Endothelial cell (in vitro differentiated cells): Measurements from ENCODE around the gene AOC1. TPM values are rescaled to one million over a fixed set of nuclear protein-coding genes. Genes with fewer than 3 reads are reported as not detected.

Source experiments
- DNase-seq: peaks from one replicate; pipeline ENCODE4 v3.0.0; 2021; ENCODE audit warnings: low spot score
- H3K27ac Mint-ChIP-seq: one replicate; pipeline ENCODE4 v1.8.0; 2021; ENCODE audit warnings: mixed read lengths, inconsistent platforms; ENCODE audit not compliant: unreplicated experiment
- H3K27me3 Mint-ChIP-seq: one replicate; pipeline ENCODE4 v1.8.0; 2021; ENCODE audit warnings: mild to moderate bottlenecking, moderate library complexity, mixed read lengths, inconsistent platforms; ENCODE audit not compliant: unreplicated experiment
- H3K36me3 Mint-ChIP-seq: one replicate; pipeline ENCODE4 v1.8.0; 2021; ENCODE audit warnings: mild to moderate bottlenecking, low read depth, mixed read lengths, inconsistent platforms; ENCODE audit not compliant: unreplicated experiment
- H3K4me1 Mint-ChIP-seq: one replicate; pipeline ENCODE4 v1.8.0; 2021; ENCODE audit warnings: mild to moderate bottlenecking, mixed read lengths, inconsistent platforms; ENCODE audit not compliant: unreplicated experiment
- H3K4me3 Mint-ChIP-seq: one replicate; pipeline ENCODE4 v1.8.0; 2021; ENCODE audit warnings: mild to moderate bottlenecking, mixed read lengths, inconsistent platforms; ENCODE audit not compliant: unreplicated experiment
- H3K9me3 Mint-ChIP-seq: one replicate; pipeline ENCODE4 v1.8.0; 2021; ENCODE audit warnings: mixed read lengths, inconsistent platforms; ENCODE audit not compliant: unreplicated experiment
- long read RNA-seq: library from polyadenylated mRNA; unstranded; transcript quantifications from one replicate; pipeline ENCODE4 v2.0.0, GENCODE V29; 2020; ENCODE audit not compliant: unreplicated experiment
- total RNA-seq: library from RNA; stranded (reverse); fragmentation: NEBNext Ultra II Directional; extraction: Animal tissue kit (Norgen Biotek cat#: 25700); gene quantifications from one replicate; pipeline ENCODE4 v1.2.1, GENCODE V29; 2021; ENCODE audit not compliant: unreplicated experiment
- TF ChIP-seq, protein P1 (sequence below): fragments of 200-600 bp; sonication (generic); IDR thresholded peaks from one replicate; pipeline ENCODE4 v1.5.0; 2021; ENCODE audit warnings: antibody characterized with exemption; ENCODE audit not compliant: unreplicated experiment

AOC1 gene, protein sequence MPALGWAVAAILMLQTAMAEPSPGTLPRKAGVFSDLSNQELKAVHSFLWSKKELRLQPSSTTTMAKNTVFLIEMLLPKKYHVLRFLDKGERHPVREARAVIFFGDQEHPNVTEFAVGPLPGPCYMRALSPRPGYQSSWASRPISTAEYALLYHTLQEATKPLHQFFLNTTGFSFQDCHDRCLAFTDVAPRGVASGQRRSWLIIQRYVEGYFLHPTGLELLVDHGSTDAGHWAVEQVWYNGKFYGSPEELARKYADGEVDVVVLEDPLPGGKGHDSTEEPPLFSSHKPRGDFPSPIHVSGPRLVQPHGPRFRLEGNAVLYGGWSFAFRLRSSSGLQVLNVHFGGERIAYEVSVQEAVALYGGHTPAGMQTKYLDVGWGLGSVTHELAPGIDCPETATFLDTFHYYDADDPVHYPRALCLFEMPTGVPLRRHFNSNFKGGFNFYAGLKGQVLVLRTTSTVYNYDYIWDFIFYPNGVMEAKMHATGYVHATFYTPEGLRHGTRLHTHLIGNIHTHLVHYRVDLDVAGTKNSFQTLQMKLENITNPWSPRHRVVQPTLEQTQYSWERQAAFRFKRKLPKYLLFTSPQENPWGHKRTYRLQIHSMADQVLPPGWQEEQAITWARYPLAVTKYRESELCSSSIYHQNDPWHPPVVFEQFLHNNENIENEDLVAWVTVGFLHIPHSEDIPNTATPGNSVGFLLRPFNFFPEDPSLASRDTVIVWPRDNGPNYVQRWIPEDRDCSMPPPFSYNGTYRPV
- total RNA-seq: 0.41 TPM
- long read RNA-seq, partial matches to known transcripts: 0 of 1 reads
- long read RNA-seq, other reads (novel, unspliced or antisense): 0 of 1 reads

DNA sequence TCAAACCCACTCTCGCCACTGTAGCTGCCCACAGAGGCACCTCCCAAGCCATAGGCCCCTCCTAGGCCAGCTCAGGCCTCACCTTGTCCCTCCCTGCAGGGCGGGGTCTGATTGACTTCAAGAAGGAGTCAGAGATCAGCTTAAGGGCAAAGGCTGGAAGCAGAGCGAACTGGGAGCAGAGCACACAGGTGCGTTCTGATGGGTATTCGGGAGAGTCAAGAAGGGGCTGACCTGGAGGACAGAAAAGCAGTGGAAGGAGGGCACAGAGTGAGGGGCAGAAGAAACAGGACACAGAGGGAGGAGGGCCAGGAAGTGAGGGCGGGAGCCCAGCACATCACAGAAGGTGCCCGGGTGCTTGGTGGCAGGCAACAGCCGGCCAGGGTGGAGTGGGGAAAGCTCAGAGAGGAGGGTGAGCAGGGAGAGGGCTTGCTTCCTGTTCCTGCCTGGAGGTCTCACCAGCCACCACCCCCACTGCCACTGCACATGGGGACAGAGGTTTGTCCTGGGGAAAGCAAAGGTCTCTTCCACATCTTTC, at the start of gene AOC1:
Gene AOC1, plus strand, starts transcription at position 147 of the 535 bp plus-strand sequence. CDS start 3,954 bp downstream, outside the sequence.
- no peak within 1 kb of the TSS for H3K4me3 Mint-ChIP-seq
- TF ChIP-seq, protein P1, sequence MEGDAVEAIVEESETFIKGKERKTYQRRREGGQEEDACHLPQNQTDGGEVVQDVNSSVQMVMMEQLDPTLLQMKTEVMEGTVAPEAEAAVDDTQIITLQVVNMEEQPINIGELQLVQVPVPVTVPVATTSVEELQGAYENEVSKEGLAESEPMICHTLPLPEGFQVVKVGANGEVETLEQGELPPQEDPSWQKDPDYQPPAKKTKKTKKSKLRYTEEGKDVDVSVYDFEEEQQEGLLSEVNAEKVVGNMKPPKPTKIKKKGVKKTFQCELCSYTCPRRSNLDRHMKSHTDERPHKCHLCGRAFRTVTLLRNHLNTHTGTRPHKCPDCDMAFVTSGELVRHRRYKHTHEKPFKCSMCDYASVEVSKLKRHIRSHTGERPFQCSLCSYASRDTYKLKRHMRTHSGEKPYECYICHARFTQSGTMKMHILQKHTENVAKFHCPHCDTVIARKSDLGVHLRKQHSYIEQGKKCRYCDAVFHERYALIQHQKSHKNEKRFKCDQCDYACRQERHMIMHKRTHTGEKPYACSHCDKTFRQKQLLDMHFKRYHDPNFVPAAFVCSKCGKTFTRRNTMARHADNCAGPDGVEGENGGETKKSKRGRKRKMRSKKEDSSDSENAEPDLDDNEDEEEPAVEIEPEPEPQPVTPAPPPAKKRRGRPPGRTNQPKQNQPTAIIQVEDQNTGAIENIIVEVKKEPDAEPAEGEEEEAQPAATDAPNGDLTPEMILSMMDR: no peak
- no peaks in the 10 kb centered on the region for H3K9me3 Mint-ChIP-seq
- no peaks in the 10 kb centered on the region for H3K36me3 Mint-ChIP-seq
- H3K27ac Mint-ChIP-seq: no peak within 1 kb of the TSS
- H3K27me3 Mint-ChIP-seq: peaks cover 9% of the 10 kb centered on the region
- DNase-seq: no peak
- peaks cover 10% of the 10 kb centered on the region for H3K4me1 Mint-ChIP-seq

GRCh38 chr7:150803161-150803860, 49.0 kb upstream of the AOC1 start:
- Mint-ChIP-seq H3K4me3 (no peak overlapping the region), H3K27me3 (peaks cover 17% of the 10 kb centered on the region), H3K27ac (no peak overlapping the region), H3K36me3 (peaks cover 12% of the 10 kb centered on the region), H3K4me1 (peaks cover 10% of the 10 kb centered on the region), H3K9me3 (no peaks in the 10 kb centered on the region)
- DNase-seq: no peak
- TF ChIP-seq, protein P1: no peak

DNA sequence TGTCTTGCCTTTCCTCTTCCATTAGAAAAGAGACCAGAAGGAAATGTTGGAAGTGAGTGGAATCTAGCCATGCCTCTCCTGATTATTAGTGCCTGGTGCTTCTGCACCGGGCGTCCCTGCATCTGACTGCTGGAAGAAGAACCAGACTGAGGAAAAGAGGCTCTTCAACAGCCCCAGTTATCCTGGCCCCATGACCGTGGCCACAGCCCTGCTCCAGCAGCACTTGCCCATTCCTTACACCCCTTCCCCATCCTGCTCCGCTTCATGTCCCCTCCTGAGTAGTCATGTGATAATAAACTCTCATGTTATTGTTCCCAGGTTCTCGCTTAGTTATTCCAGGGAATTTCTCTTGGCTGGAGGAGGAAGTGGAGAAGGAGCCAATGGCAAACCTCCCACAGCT, 47.5 kb upstream of the AOC1 start:
- TF ChIP-seq, protein P1: no peak
- Mint-ChIP-seq H3K4me3 (no peak overlapping the region), H3K27ac (no peak overlapping the region), H3K4me1 (peaks cover 6% of the 10 kb centered on the region), H3K36me3 (peaks cover 12% of the 10 kb centered on the region), H3K27me3 (peaks cover 14% of the 10 kb centered on the region), H3K9me3 (no peaks in the 10 kb centered on the region)
- DNase-seq: no peak

DNA sequence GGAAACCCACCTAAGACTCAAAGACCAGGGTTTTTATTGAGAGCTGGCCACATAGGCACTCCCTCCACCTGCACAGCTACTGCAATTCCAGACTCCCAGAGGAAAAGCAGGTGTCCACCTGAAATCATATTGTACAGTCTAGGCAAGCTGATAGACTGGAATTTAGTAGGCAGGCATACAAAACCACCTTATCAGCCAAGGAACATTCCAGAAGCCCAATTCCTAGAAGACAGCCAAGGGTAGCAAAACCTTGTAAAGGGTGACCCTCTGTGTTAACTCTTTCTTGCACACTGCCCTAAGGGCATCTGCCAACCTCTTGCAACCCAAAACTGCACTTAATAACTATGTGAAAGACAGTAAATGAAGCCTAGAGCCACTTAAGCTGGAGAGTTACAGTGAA, 46.5 kb upstream of the AOC1 start:
- TF ChIP-seq, protein P1: no peak
- Mint-ChIP-seq H3K27ac (no peak overlapping the region), H3K9me3 (no peaks in the 10 kb centered on the region), H3K27me3 (peaks cover 17% of the 10 kb centered on the region), H3K4me1 (peaks cover 6% of the 10 kb centered on the region), H3K36me3 (peaks cover 12% of the 10 kb centered on the region), H3K4me3 (no peak overlapping the region)
- DNase-seq: no peak
